Psoas muscle (tissue), 8 donors: ENCODE results near the gene MIPEP. TPM values are rescaled to one million over a fixed set of nuclear protein-coding genes. Genes with fewer than 3 reads are reported as not detected.

Experiments used
- ATAC-seq, 4 donors: fragments of 200-7000 bp; cut with Tn5 transposase; one replicate each; pipeline ENCODE4 v1.9.1; 2020; ENCODE audit warnings: moderate library complexity in 3 of 4, mild to moderate bottlenecking in 2 of 4
- DNase-seq, 2 donors: peaks; one replicate each; pipeline ENCODE4 v3.0.0-alpha.2; 2020
- H3K27ac ChIP-seq: fragments of 200-600 bp; one replicate; pipeline ENCODE4 v1.8.0; 2022
- H3K27me3 ChIP-seq, 3 donors: fragments of 200-600 bp in 1 of 3; one replicate each; pipeline versions ENCODE4 v1.6.1 to v1.8.0; 2013 to 2022; ENCODE audit warnings: low read length in 2 of 3, mild to moderate bottlenecking in 2 of 3, moderate library complexity in 1 of 3; ENCODE audit not compliant: insufficient read depth in 3 of 3
- H3K36me3 ChIP-seq, 2 donors: fragments of 200-600 bp in 1 of 2; one replicate each; pipeline versions ENCODE4 v1.6.1 to v1.8.0; 2013 to 2022; ENCODE audit warnings: low read depth in 1 of 2, mild to moderate bottlenecking in 1 of 2, moderate library complexity in 1 of 2; ENCODE audit not compliant: insufficient read depth in 1 of 2
- H3K4me1 ChIP-seq: fragments of 200-600 bp; one replicate; pipeline ENCODE4 v1.8.0; 2022
- H3K4me3 ChIP-seq: fragments of 200-600 bp; one replicate; pipeline ENCODE4 v1.8.0; 2022; ENCODE audit warnings: mild to moderate bottlenecking
- H3K9me3 ChIP-seq: fragments of 200-600 bp; one replicate; pipeline ENCODE4 v1.8.0; 2022
- WGBS, 3 donors: extraction: QIAGEN DNeasy Blood & Tissue Kit; methylation state at CpG; one replicate each; pipeline versions ENCODE4 v1.1.6 to v1.1.7; 2013; 5-methylcytosine and 5-hydroxymethylcytosine counted together
- intact Hi-C, 2 donors: fragments of 100-400 bp; cut with DNase I; formaldehyde crosslinking; loops; one replicate each; pipeline versions ENCODE4 v1.11.0 to v1.14.2; 2022
- polyA plus RNA-seq, 3 donors: library from polyadenylated mRNA; stranded (reverse); fragments of 200-250 nt; gene quantifications; one replicate each; pipeline ENCODE4 v1.2.3, GENCODE V29; 2013
- total RNA-seq, 4 donors: library from RNA; stranded (reverse); fragmentation: NEBNext Ultra II Directional in 2 of 4; extraction: Animal tissue kit (Norgen Biotek cat#: 25700) in 2 of 4; gene quantifications; one replicate each; pipeline versions ENCODE4 v1.2.1 to v1.2.4, GENCODE V29; 2021 to 2023
- TF ChIP-seq, protein P1 (sequence below): fragments of 200-600 bp; IDR thresholded peaks from one replicate; pipeline ENCODE4 v1.8.0; 2022; ENCODE audit warnings: antibody characterized with exemption
- donor health status: healthy with polysubstance abuse.
- donor health status: DM: no; HTN: no; CAD: no; lungs with moderate emphysema.
- donor health status: Bipolar disorder and iron deficiency.
- donor health status: healthy.
- donor health status: DM: yes; HTN: yes; CAD: no.
- donor health status: DM: no; HTN: no; CAD: no.
- donor health status: DM: no; HTN: no; CAD: no.
- donor health status: DM: yes; HTN: yes; CAD: no.

MIPEP gene
- total and polyA plus RNA-seq, 7 donors = 13.3 to 28.2 (median 17.0) TPM

GRCh38 chr13:23805122-23805521 lies 84.1 kb downstream of the MIPEP start:
- Histone ChIP-seq H3K27me3 (no peaks in the 10 kb centered on the region), H3K36me3 (peaks cover 0 to 8% of the 10 kb centered on the region in 2 donors), H3K27ac (no peak overlapping the region), H3K4me1 (no peaks in the 10 kb centered on the region), H3K9me3 (no peaks in the 10 kb centered on the region), H3K4me3 (no peak overlapping the region)
- DNase-seq (no peak), ATAC-seq (no peak)
- TF ChIP-seq, protein P1, sequence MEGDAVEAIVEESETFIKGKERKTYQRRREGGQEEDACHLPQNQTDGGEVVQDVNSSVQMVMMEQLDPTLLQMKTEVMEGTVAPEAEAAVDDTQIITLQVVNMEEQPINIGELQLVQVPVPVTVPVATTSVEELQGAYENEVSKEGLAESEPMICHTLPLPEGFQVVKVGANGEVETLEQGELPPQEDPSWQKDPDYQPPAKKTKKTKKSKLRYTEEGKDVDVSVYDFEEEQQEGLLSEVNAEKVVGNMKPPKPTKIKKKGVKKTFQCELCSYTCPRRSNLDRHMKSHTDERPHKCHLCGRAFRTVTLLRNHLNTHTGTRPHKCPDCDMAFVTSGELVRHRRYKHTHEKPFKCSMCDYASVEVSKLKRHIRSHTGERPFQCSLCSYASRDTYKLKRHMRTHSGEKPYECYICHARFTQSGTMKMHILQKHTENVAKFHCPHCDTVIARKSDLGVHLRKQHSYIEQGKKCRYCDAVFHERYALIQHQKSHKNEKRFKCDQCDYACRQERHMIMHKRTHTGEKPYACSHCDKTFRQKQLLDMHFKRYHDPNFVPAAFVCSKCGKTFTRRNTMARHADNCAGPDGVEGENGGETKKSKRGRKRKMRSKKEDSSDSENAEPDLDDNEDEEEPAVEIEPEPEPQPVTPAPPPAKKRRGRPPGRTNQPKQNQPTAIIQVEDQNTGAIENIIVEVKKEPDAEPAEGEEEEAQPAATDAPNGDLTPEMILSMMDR = no peak
- 87 to 88% (median 88%) methylated on average over 5 of the region's 5 CpGs for WGBS, 3 donors
- intact Hi-C loops = no loop called here

GRCh38 chr13:23804166-23804565 lies 85.0 kb downstream of the MIPEP start:
- H3K27ac ChIP-seq = no peak overlapping the region
- DNase-seq (no peak), ATAC-seq (no peak)
- TF ChIP-seq, protein P1 = no peak
- 74 to 84% (median 75%) methylated on average over 1 of the region's 1 CpG for WGBS, 3 donors
- intact Hi-C loops = no loop called here
- H3K36me3 ChIP-seq = peaks cover 0 to 8% of the 10 kb centered on the region in 2 donors
- no peaks in the 10 kb centered on the region for H3K4me1 ChIP-seq
- H3K9me3 ChIP-seq = no peaks in the 10 kb centered on the region
- H3K4me3 ChIP-seq = no peak overlapping the region
- no peaks in the 10 kb centered on the region for H3K27me3 ChIP-seq

GRCh38 chr13:23801141-23801540 lies 88.1 kb downstream of the MIPEP start:
- DNase-seq (no peak), ATAC-seq (peak in 2 of 4 donors; percentile 24 to 54)
- no peaks in the 10 kb centered on the region for H3K4me1 ChIP-seq
- H3K4me3 ChIP-seq = no peak overlapping the region
- TF ChIP-seq, protein P1 = no peak
- H3K27ac ChIP-seq = no peak overlapping the region
- peaks cover 0 to 8% of the 10 kb centered on the region in 2 donors for H3K36me3 ChIP-seq
- no peaks in the 10 kb centered on the region for H3K9me3 ChIP-seq
- intact Hi-C loops = no loop called here
- WGBS, 3 donors = 61 to 86% (median 85%) methylated on average over 4 of the region's 4 CpGs
- H3K27me3 ChIP-seq = no peaks in the 10 kb centered on the region

DNA sequence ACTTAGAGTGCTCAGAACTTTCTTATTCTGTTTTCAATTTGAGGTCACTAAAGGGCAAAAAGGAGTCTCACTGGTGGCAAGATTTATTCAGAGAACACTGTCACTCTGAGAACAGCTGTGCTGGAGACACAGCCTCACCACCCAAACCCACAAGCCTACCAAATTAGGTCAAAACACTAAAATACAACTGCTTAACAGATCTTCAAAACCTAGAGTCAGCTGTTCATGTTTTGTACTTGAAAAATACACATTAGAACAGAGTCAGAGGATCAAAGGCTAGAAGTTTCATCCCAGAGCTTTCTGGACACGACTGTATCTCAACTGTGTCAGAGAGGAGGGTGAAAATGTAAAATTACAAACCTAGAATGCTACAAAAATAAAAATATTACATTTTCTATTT lies 89.3 kb downstream of the MIPEP start:
- TF ChIP-seq, protein P1 = no peak
- WGBS, 3 donors = 31 to 48% (median 39%) methylated on average over 1 of the region's 1 CpG
- no peaks in the 10 kb centered on the region for H3K36me3 ChIP-seq
- DNase-seq = no peak
- ATAC-seq = peak in 3 of 4 donors; percentile 56 to 68 (median 56)
- H3K27me3 ChIP-seq = no peaks in the 10 kb centered on the region
- peaks cover 5% of the 10 kb centered on the region for H3K4me1 ChIP-seq
- H3K4me3 ChIP-seq = no peak overlapping the region
- H3K9me3 ChIP-seq = no peaks in the 10 kb centered on the region
- H3K27ac ChIP-seq = peak overlapping the region; percentile 6
- intact Hi-C loops = no loop called here

DNA sequence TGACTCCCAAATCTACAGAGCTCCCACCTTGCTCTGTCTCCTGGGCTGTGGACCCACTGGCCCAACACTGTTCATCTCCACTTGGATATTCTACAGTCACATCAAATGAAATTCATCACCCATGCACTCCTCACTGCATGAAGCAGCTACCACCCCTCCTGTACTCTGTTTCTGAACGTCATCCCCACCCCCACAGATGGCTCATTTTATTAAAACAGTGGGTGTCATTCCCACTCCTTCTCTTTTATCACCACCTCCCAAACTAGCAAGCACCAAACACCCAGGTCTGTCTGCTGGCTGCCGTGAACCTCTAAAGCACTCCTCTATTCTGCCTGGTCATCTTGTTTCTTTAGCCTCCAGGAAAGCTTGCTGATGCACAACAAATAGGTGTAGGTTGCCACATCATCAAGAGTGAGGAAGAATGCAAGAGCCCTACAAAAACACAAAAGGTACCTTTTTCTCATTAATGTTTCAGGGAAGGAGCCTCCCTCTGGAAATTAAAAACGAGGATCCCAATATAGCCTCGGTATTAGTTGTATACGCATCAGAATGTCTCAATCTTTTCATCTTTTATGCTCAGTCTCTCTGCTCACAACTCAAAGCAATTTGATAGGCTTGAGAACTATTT lies 91.8 kb downstream of the MIPEP start:
- TF ChIP-seq, protein P1 = no peak
- Histone ChIP-seq H3K4me1 (peaks cover 9% of the 10 kb centered on the region), H3K36me3 (no peaks in the 10 kb centered on the region), H3K27me3 (no peaks in the 10 kb centered on the region), H3K9me3 (no peaks in the 10 kb centered on the region), H3K27ac (no peak overlapping the region), H3K4me3 (no peak overlapping the region)
- WGBS, 3 donors = 93 to 97% (median 94%) methylated on average over 5 of the region's 5 CpGs
- DNase-seq = no peak
- no peak for ATAC-seq
- intact Hi-C loops = no loop called here
